ENCODE data around the gene SCAND1.
"Not testable (repeated sequence)": the region's sequence is repeated elsewhere in the genome, so short reads cannot be mapped to it uniquely, and the experiment has no call there.

The SCAND1 gene

DNA sequence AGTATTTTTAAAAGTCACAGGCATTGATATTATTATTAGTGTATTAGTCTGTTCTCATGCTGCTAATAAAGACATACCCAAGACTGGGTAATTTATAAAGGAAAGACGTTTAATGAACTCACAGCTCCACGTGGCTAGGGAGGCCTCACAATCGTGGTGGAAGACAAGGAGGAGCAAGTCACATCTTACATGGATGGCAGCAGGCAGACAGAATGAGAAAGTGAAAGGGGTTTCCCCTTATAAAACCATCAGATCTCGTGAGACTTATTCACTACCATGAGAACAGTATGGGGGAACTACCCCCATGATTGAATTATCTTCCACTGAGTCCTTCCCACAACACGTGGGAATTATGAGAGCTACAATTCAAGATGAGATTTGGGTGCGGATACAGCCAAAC is 5.0 kb upstream of the SCAND1 start:
- DNase-seq (ENCODE audit: low spot score), result not testable (repeated sequence)

- DNase-seq (ENCODE audit: low spot score), result no peak
Measured at GRCh38 chr20:35956616-35957015, 2.3 kb upstream of the SCAND1 start.

- peak; percentile 63 for DNase-seq (ENCODE audit: low spot score)
Measured at GRCh38 chr20:35954907-35955251, 577 bp upstream of the SCAND1 start.

DNA sequence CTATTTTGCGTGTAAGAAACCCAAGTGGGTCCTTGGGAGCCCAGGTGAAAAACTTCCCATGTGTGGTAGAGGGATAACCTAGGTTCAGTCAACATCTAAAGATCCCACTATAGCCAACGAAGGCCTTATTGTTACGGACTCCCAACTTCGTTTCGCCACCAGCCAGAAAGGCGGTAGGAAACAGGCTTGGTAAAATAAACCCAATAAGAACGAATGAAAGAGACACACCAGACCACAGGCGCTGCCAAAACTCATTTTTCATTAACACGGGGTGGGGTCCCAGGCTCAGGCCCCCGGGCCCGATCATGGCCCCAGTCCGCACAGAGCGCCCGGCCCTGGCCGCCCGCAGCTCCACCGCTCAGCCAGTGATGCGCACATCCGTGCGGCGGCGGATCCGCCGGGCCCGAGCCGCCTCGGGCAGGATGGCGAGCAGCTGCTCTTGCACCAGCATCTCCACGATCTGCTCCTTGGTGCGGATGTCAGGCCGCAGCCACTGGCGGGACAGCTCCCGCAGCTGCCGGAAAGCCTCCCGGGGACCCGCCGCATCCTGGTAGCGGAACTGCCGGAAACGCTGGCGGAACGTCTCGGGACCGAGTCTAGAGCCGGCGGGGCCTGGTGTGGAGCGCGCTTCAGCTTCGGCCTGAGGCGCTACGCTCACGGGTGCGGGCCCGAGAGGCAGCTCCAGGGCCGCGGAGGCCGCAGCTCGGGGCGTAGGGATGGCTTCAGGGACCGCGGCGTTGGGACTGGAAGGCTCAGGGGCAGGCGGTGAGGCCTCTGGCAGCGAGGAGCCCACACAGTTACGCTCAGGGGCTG is 709 bp downstream of the SCAND1 start:
- peak; percentile 54 for DNase-seq (ENCODE audit: low spot score)

- DNase-seq (ENCODE audit: low spot score), result peak; percentile 19
Measured at GRCh38 chr20:35952480-35953386, 1.6 kb downstream of the SCAND1 start.

GRCh38 chr20:35952080-35952479 is 2.2 kb downstream of the SCAND1 start:
- DNase-seq (ENCODE audit: low spot score), result not testable (repeated sequence)

DNA sequence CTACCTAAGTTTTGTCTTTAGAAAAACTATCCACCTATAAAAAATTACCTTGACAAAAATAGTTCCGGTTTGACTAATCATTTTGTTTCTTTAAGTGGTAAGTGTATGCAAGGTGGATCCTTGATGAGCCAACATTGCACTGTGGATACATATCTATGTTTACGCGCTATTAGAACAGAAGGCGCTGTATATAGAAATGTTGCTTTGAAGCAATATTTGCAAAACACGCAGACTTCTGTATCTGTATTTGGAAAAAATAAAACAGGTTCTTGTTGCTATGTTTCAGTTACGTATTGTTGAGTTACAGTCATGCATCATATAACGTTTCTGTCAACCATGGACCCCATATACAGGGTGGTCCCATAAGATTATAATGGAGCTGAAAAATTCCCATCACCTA is 4.2 kb downstream of the SCAND1 start:
- no peak for DNase-seq (ENCODE audit: low spot score)

GRCh38 chr20:35947907-35948306 is 6.4 kb downstream of the SCAND1 start:
- DNase-seq (ENCODE audit: low spot score), result no peak

DNA sequence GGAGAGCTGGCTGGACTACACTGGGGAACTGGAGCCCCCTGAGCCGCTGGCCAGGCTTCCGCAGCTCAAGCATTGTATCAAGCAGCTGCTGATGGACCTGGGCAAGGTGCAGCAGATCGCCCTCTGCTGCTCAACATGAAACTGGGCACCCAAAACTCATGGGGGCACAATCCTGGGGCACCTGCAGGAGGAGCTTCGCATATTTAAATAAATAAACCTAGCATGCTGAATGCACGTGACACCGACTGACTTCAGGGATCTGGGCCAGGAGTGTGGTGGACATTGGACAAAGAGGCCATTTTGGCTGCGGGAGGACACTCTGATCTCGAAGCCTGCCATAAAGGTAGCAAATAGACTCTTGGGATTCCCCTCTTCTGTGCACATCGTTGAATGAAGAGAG is 6.8 kb downstream of the SCAND1 start:
- DNase-seq (ENCODE audit: low spot score), result no peak

GRCh38 chr20:35942243-35942642 is 12.1 kb downstream of the SCAND1 start:
- DNase-seq (ENCODE audit: low spot score), result no peak

DNA sequence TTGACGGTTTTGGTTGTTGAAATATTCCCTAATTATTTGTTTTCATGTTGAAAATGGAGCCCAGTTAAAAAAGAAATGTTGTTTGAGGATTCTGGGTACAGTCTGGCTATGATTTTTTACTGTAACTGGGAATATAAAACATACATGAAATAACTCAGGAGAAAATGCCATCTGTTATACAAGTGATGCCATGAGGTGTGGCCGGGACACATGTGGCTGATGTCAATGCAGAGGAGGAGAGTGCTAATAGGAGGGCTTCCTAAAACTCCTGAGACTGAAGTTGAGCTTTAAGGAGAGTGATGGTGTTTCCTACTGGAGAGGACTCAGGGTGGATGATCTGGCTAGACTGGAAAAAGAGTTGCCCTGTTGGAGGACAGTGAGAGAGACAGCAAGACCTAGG is 12.7 kb downstream of the SCAND1 start:
- DNase-seq (ENCODE audit: low spot score), result no peak

- peak; percentile 34 for DNase-seq (ENCODE audit: low spot score)
Measured at GRCh38 chr20:35939264-35939663, 15.0 kb downstream of the SCAND1 start.

- DNase-seq (ENCODE audit: low spot score), result no peak
Measured at GRCh38 chr20:35934050-35934449, 20.3 kb downstream of the SCAND1 start.

- DNase-seq (ENCODE audit: low spot score), result no peak
Measured at GRCh38 chr20:35929301-35929700, 25.0 kb downstream of the SCAND1 start.

DNA sequence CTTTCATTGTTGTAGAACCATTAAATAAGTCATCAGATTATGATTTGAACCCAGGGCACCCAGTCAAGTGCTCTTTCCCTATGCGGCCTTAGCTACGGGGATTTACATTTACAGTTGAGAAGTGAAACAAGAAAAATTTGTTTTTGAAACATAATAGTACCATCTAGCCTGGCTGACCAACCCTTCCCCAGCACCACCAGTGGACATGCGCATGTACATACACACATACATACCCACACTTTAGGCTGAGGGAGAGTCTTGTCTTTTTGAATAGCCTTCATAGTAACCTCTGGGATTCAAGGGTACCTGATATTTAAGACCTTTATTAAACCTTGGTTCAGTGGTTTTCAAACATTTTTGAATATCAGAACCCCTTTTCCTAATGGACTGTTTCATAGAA is 33.8 kb downstream of the SCAND1 start:
- DNase-seq (ENCODE audit: low spot score), result no peak

DNA sequence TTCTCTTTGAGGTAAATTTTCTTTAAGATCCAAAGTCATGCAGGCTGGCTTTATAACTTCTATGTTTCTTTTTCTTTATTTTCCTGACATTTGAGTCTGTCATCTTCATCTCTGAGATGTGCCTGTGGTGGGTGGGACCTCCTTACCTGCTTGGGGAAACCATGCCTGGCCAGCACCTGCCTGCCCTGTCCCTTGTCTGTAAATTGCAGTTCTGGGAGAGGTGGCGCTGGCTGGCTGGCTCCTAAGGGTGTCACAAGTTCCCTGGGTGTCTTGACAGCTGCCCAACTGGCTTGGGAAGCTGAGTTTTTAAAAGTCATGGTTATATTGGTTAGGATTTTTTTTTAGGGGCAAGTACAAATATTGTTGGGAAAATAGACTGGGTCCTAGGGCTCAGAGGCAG is 36.3 kb downstream of the SCAND1 start:
- DNase-seq (ENCODE audit: low spot score), result no peak

GRCh38 chr20:35917077-35917476 is 37.2 kb downstream of the SCAND1 start:
- DNase-seq (ENCODE audit: low spot score), result no peak

- DNase-seq (ENCODE audit: low spot score), result no peak
Measured at GRCh38 chr20:35912881-35913280, 41.4 kb downstream of the SCAND1 start.

DNA sequence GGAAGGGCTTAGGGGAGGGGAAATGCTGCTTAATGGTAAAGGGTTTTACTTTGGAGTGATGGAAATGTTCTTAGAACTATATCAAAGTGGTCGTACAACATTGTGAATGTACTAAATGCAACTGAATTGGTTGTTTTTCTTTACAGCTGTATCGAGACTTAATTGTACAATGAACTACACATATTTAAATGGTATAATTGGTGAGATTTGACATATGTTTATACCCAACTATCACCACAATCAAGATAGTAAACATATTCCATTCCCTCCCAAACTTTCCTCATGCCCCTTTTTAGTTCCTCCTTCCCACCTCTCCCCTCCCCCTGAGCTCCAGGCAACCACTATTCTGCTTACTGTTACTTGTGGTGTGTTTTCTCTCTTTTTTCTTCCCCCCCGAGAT is 44.0 kb downstream of the SCAND1 start:
- DNase-seq (ENCODE audit: low spot score), result no peak

DNA sequence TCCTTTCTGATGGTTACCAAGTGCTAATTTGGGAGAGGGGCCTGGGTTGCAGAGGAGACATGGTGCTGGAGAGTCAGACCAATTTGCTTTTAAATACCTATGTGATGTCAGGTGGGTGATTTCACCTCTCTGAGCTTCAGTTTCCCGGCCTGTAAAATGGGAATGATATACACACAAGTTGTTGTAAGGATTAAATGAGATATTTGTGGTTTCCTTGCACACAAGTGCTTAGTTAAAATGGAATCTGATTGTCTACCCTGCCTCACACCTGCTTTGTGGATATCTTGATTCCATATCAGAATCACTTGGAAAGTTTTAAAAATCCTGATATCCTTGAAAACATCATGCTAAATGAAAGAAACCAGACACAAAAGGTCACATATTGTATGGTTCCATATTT is 44.5 kb downstream of the SCAND1 start:
- DNase-seq (ENCODE audit: low spot score), result no peak

DNA sequence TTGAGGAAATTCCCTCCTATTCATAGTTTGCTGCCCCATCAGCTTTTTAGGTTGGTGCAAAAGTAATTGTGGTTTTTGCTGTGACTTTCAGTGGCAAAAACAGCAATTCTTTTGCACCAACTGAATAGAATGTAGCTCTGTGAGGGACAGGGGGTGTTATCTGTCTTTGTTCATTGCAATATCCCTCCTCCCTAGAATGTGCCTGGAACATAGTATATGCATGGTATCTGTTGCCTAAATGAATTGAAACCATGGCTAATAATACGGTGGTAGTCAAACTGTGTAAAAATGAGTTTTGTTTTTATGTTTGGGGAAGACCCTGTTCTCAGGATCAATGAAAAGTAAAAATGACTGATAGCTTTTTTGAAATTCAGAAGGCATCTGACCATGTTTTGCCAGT is 45.1 kb downstream of the SCAND1 start:
- DNase-seq (ENCODE audit: low spot score), result no peak

- no peak for DNase-seq (ENCODE audit: low spot score)
Measured at GRCh38 chr20:35908007-35908406, 46.3 kb downstream of the SCAND1 start.

GRCh38 chr20:35907017-35907701 is 47.1 kb downstream of the SCAND1 start:
- DNase-seq (ENCODE audit: low spot score), result no peak

Measured in hepatic stellate cell (primary cell).